Measurements from ENCODE around the gene PDCD1LG2. TPM values are rescaled to one million over a fixed set of nuclear protein-coding genes. Genes with fewer than 3 reads are reported as not detected.

PDCD1LG2 gene
- total and polyA plus RNA-seq, 12 donors = 0.51 to 8.6 (median 1.3) TPM

- DNase-seq (no peak), ATAC-seq (no peak)
- TF ChIP-seq CTCF (IDR thresholded peaks at IDR 0.05) = no peak
- Histone ChIP-seq H3K4me1 (peaks cover 0 to 31% (median 0%) of the 10 kb centered on the region in 9 donors), H3K36me3 (peaks cover 0 to 12% (median 0%) of the 10 kb centered on the region in 9 donors), H3K4me3 (no peak overlapping the region), H3K9me3 (peaks cover 0 to 5% (median 0%) of the 10 kb centered on the region in 11 donors), H3K27ac (no peak overlapping the region), H3K27me3 (no peaks in the 10 kb centered on the region)
- WGBS, 2 donors = 91 to 95% methylated on average over 6 of the region's 6 CpGs
- intact Hi-C loops (cut with DNase I) = no loop called here
Observed at GRCh38 chr9:5566054-5566618, 55.8 kb downstream of the PDCD1LG2 start.

GRCh38 chr9:5568868-5569267 is 58.5 kb downstream of the PDCD1LG2 start:
- Histone ChIP-seq H3K27me3 (no peaks in the 10 kb centered on the region), H3K36me3 (peaks cover 0 to 16% (median 0%) of the 10 kb centered on the region in 9 donors), H3K4me3 (no peak overlapping the region), H3K9me3 (no peaks in the 10 kb centered on the region), H3K4me1 (peaks cover 0 to 16% (median 0%) of the 10 kb centered on the region in 9 donors), H3K27ac (no peak overlapping the region)
- intact Hi-C loops (cut with DNase I) = no loop called here
- WGBS, 2 donors = 64 to 67% methylated on average over 2 of the region's 2 CpGs
- ATAC-seq = no peak
- DNase-seq = no peak
- no peak for TF ChIP-seq CTCF (IDR thresholded peaks at IDR 0.05)

- Histone ChIP-seq H3K27ac (no peak overlapping the region), H3K36me3 (peaks cover 0 to 16% (median 0%) of the 10 kb centered on the region in 9 donors), H3K27me3 (no peaks in the 10 kb centered on the region), H3K9me3 (no peaks in the 10 kb centered on the region), H3K4me1 (peaks cover 0 to 14% (median 0%) of the 10 kb centered on the region in 9 donors), H3K4me3 (no peak overlapping the region)
- no peak for TF ChIP-seq CTCF (IDR thresholded peaks at IDR 0.05)
- ATAC-seq (peak in 2 of 8 donors; percentile 22 to 52), DNase-seq (no peak)
- intact Hi-C loops (cut with DNase I) = no loop called here
Observed at GRCh38 chr9:5569409-5569808, 59.1 kb downstream of the PDCD1LG2 start.

GRCh38 chr9:5569891-5570290 is 59.6 kb downstream of the PDCD1LG2 start:
- 59 to 74% methylated on average over 1 of the region's 1 CpG for WGBS, 2 donors
- ATAC-seq (no peak), DNase-seq (no peak)
- H3K9me3 ChIP-seq = no peaks in the 10 kb centered on the region
- H3K4me1 ChIP-seq = peaks cover 0 to 14% (median 0%) of the 10 kb centered on the region in 9 donors
- H3K27ac ChIP-seq = no peak overlapping the region
- H3K27me3 ChIP-seq = no peaks in the 10 kb centered on the region
- TF ChIP-seq CTCF (IDR thresholded peaks at IDR 0.05) = no peak
- H3K36me3 ChIP-seq = peaks cover 0 to 16% (median 0%) of the 10 kb centered on the region in 9 donors
- no peak overlapping the region for H3K4me3 ChIP-seq
- intact Hi-C loops (cut with DNase I) = loop anchor here in 1 of 10 donors (10.0 kb wide), 1 partner anchor 55 kb away; the partner anchor contains the start of gene PDCD1LG2

Measured in heart right ventricle (tissue), 16 donors.